H9 (cell line): ENCODE data around the gene ANKRD13A. TPM values are rescaled to one million over a fixed set of nuclear protein-coding genes. Genes with fewer than 3 reads are reported as not detected.

Experiments used
- DNase-seq: peaks from one replicate; pipeline ENCODE4 v3.0.0-alpha.2; 2017
- H2AFZ ChIP-seq: one replicate; pipeline ENCODE4 v1.6.1; 2013; ENCODE audit warnings: mild to moderate bottlenecking, low read length, control low read depth, moderate library complexity
- H2AK5ac ChIP-seq: 2 replicates; pipeline ENCODE4 v1.6.1; 2013; ENCODE audit warnings: low read length, control low read depth, mixed read lengths; ENCODE audit not compliant: insufficient read length
- H2BK120ac ChIP-seq: one replicate; pipeline ENCODE4 v1.6.1; 2013; ENCODE audit warnings: low read depth, mild to moderate bottlenecking, low read length, control low read depth, inconsistent platforms; ENCODE audit not compliant: poor library complexity, severe bottlenecking
- H2BK12ac ChIP-seq: 2 replicates; pipeline ENCODE4 v1.6.1; 2013; ENCODE audit warnings: low read length, control low read depth, mixed read lengths, low read depth; ENCODE audit not compliant: insufficient read length
- H2BK15ac ChIP-seq: 2 replicates; pipeline ENCODE4 v1.6.1; 2013; ENCODE audit warnings: low read depth, low read length, control low read depth
- H2BK20ac ChIP-seq: one replicate; pipeline ENCODE4 v1.6.1; 2013; ENCODE audit warnings: low read depth, mild to moderate bottlenecking, low read length, control low read depth, inconsistent platforms; ENCODE audit not compliant: poor library complexity, severe bottlenecking
- H2BK5ac ChIP-seq: 2 replicates; pipeline ENCODE4 v1.6.1; 2013; ENCODE audit warnings: low read length, control low read depth, mixed read lengths; ENCODE audit not compliant: insufficient read length
- H3K14ac ChIP-seq: 2 replicates; pipeline ENCODE4 v1.6.1; 2013; ENCODE audit warnings: low read length, control low read depth; ENCODE audit not compliant: insufficient read depth
- H3K18ac ChIP-seq: 2 replicates; pipeline ENCODE4 v1.6.1; 2013; ENCODE audit warnings: low read depth, mild to moderate bottlenecking, mixed read lengths, low read length, control low read depth; ENCODE audit not compliant: insufficient read length
- H3K23ac ChIP-seq: 2 replicates; pipeline ENCODE4 v1.6.1; 2013; ENCODE audit warnings: low read length, control low read depth, mixed read lengths, low read depth; ENCODE audit not compliant: insufficient read length
- H3K23me2 ChIP-seq: 2 replicates; pipeline ENCODE4 v1.6.1; 2013; ENCODE audit warnings: low read depth, mild to moderate bottlenecking, mixed read lengths, low read length, control low read depth; ENCODE audit not compliant: insufficient read length, poor library complexity, severe bottlenecking
- H3K27ac ChIP-seq: 2 replicates; pipeline ENCODE4 v1.5.1; 2013; ENCODE audit warnings: low read length, control low read depth, mixed read lengths, low read depth; ENCODE audit not compliant: insufficient read length
- H3K27me3 ChIP-seq: 2 replicates; pipeline ENCODE4 v1.6.1; 2013; ENCODE audit warnings: low read length, control low read depth, inconsistent platforms; ENCODE audit not compliant: insufficient read depth
- H3K4ac ChIP-seq: 2 replicates; pipeline ENCODE4 v1.6.1; 2013; ENCODE audit warnings: low read depth, mild to moderate bottlenecking, control low read depth, inconsistent platforms, low read length, moderate library complexity
- H3K4me1 ChIP-seq: 2 replicates; pipeline ENCODE4 v1.6.1; 2013; ENCODE audit warnings: low read length, control low read depth, inconsistent platforms; ENCODE audit not compliant: insufficient read depth
- H3K4me2 ChIP-seq: 2 replicates; pipeline ENCODE4 v1.6.1; 2013; ENCODE audit warnings: low read length, control low read depth, mixed read lengths; ENCODE audit not compliant: insufficient read length, insufficient read depth
- H3K56ac ChIP-seq: 2 replicates; pipeline ENCODE4 v1.6.1; 2013; ENCODE audit warnings: low read depth, mild to moderate bottlenecking, mixed read lengths, low read length, control low read depth; ENCODE audit not compliant: insufficient read length
- H3K79me1 ChIP-seq: 2 replicates; pipeline ENCODE4 v1.6.1; 2013; ENCODE audit warnings: low read depth, mild to moderate bottlenecking, moderate library complexity, low read length, control low read depth, inconsistent platforms; ENCODE audit not compliant: insufficient read depth, poor library complexity, severe bottlenecking
- H3K79me2 ChIP-seq: 2 replicates; pipeline ENCODE4 v1.6.1; 2013; ENCODE audit warnings: low read length, control low read depth, inconsistent platforms; ENCODE audit not compliant: insufficient read depth
- H3K9ac ChIP-seq: 2 replicates; pipeline ENCODE4 v1.6.1; 2013; ENCODE audit warnings: low read length, control low read depth, mixed read lengths; ENCODE audit not compliant: insufficient read length; ENCODE audit errors: extremely low read depth
- H3K9me3 ChIP-seq: one replicate; pipeline ENCODE4 v1.6.1; 2013; ENCODE audit warnings: low read depth, low read length, inconsistent platforms; ENCODE audit not compliant: control insufficient read depth
- H3T11ph ChIP-seq: one replicate; pipeline ENCODE4 v1.6.1; 2013; ENCODE audit warnings: mild to moderate bottlenecking, low read length, control low read depth, inconsistent platforms
- H4K20me1 ChIP-seq: one replicate; pipeline ENCODE4 v1.6.1; 2013; ENCODE audit not compliant: control insufficient read depth, insufficient read length, insufficient read depth
- H4K5ac ChIP-seq: 2 replicates; pipeline ENCODE4 v1.6.1; 2013; ENCODE audit warnings: low read depth, mild to moderate bottlenecking, mixed read lengths, low read length, control low read depth; ENCODE audit not compliant: insufficient read length
- H4K8ac ChIP-seq: replicated peaks from 2 replicates; pipeline ENCODE4 v1.6.1; 2013; ENCODE audit warnings: low read length, control low read depth, mixed read lengths, low read depth; ENCODE audit not compliant: insufficient read length
- H4K91ac ChIP-seq: 2 replicates; pipeline ENCODE4 v1.6.1; 2013; ENCODE audit warnings: low read depth, mild to moderate bottlenecking, moderate library complexity, mixed read lengths, low read length, control low read depth; ENCODE audit not compliant: insufficient read length
- H3K27ac Mint-ChIP-seq, 3 experiments: 2 replicates in 2 of 3; 3 replicates in 1 of 3; pipeline ENCODE4 v1.8.0; 2020 to 2021; ENCODE audit warnings: mixed read lengths in 3 of 3, mild to moderate bottlenecking in 1 of 3, moderate library complexity in 1 of 3
- H3K27me3 Mint-ChIP-seq: 2 replicates; pipeline ENCODE4 v1.8.0; 2021; ENCODE audit warnings: low read depth, mild to moderate bottlenecking, moderate library complexity, mixed read lengths
- H3K36me3 Mint-ChIP-seq, 3 experiments: 2 replicates in 2 of 3; 3 replicates in 1 of 3; pipeline ENCODE4 v1.8.0; 2020 to 2021; ENCODE audit warnings: low read depth in 3 of 3, mixed read lengths in 3 of 3; ENCODE audit not compliant: insufficient read depth in 1 of 3
- H3K4me1 Mint-ChIP-seq, 2 experiments: 2 replicates each; pipeline ENCODE4 v1.8.0; 2020; ENCODE audit warnings: mixed read lengths in 2 of 2
- H3K4me3 Mint-ChIP-seq, 2 experiments: 2 replicates in 1 of 2; 3 replicates in 1 of 2; pipeline ENCODE4 v1.8.0; 2020 to 2021; ENCODE audit warnings: mild to moderate bottlenecking in 2 of 2, mixed read lengths in 2 of 2, moderate library complexity in 1 of 2
- H3K9me3 Mint-ChIP-seq, 2 experiments: 2 replicates in 1 of 2; 3 replicates in 1 of 2; pipeline ENCODE4 v1.8.0; 2020; ENCODE audit warnings: mild to moderate bottlenecking in 2 of 2, mixed read lengths in 2 of 2, moderate library complexity in 1 of 2
- CTCF ChIP-seq: fragments of 200-600 bp; sonication (generic); conservative IDR thresholded peaks from 3 replicates; pipeline ENCODE4 v1.8.0; 2021; ENCODE audit warnings: antibody characterized with exemption, mild to moderate bottlenecking
- WGBS: extraction: QIAGEN DNeasy Blood & Tissue Kit; methylation state at CpG from one replicate; pipeline ENCODE4 v1.1.7; 2013; ENCODE audit warnings: missing lambda C conversion rate, low lambda C conversion rate, mixed read lengths; ENCODE audit not compliant: insufficient read length; ENCODE audit errors: extremely low coverage; 5-methylcytosine and 5-hydroxymethylcytosine counted together
- total RNA-seq: library from RNA; stranded (reverse); gene quantifications from 2 replicates; pipeline ENCODE4 v1.2.1, GENCODE V29; 2021

ANKRD13A gene
- total RNA-seq, 1 experiment from 2014 or later = 18.0 TPM

GRCh38 chr12:109953656-109954055 lies 45.6 kb upstream of the ANKRD13A start:
- no peak overlapping the region for H3K4me2 ChIP-seq
- H3K23me2 ChIP-seq = no peaks in the 10 kb centered on the region
- no peak overlapping the region for H2BK120ac ChIP-seq
- H4K20me1 ChIP-seq = peaks cover 4% of the 10 kb centered on the region
- H2BK15ac ChIP-seq = no peak overlapping the region
- H2BK5ac ChIP-seq = no peak overlapping the region
- H3K36me3 Mint-ChIP-seq = peaks cover 12 to 50% (median 39%) of the 10 kb centered on the region in 3 experiments; a peak in 6 of 7 replicates
- H3K14ac ChIP-seq = no peak overlapping the region
- no peak for DNase-seq
- H3K4me1 Mint-ChIP-seq = peaks cover 11 to 12% of the 10 kb centered on the region in 2 experiments
- H3K79me1 ChIP-seq = no peaks in the 10 kb centered on the region
- no peak overlapping the region for H2AFZ ChIP-seq
- H3K27ac Mint-ChIP-seq = no peak overlapping the region
- H4K5ac ChIP-seq = no peak overlapping the region
- no peaks in the 10 kb centered on the region for H3K9me3 Mint-ChIP-seq
- H3K9me3 ChIP-seq = no peaks in the 10 kb centered on the region
- H3K18ac ChIP-seq = no peak overlapping the region
- H3K27ac ChIP-seq = no peak overlapping the region
- no peaks in the 10 kb centered on the region for H3K79me2 ChIP-seq
- no peak overlapping the region for H3K23ac ChIP-seq
- H4K8ac ChIP-seq = no peak overlapping the region
- no CpG with 5 or more reads among the region's 5 CpGs for WGBS
- no peak overlapping the region for H3K56ac ChIP-seq
- no peak overlapping the region for H2BK12ac ChIP-seq
- no peak overlapping the region for H2AK5ac ChIP-seq
- no peak overlapping the region for H3K4ac ChIP-seq
- no peaks in the 10 kb centered on the region for H3K27me3 Mint-ChIP-seq
- no peak for TF ChIP-seq CTCF
- H3K4me1 ChIP-seq = no peaks in the 10 kb centered on the region
- H3T11ph ChIP-seq = no peak overlapping the region
- no peak overlapping the region for H4K91ac ChIP-seq
- H3K9ac ChIP-seq = no peak overlapping the region
- H2BK20ac ChIP-seq = no peak overlapping the region
- H3K4me3 Mint-ChIP-seq = no peak overlapping the region
- no peaks in the 10 kb centered on the region for H3K27me3 ChIP-seq
